Adrenal gland (tissue), 5 donors: ENCODE results near the gene SULT2A1.

Experiments
- POLR2A ChIP-seq, 2 donors: fragments of 450-650 bp; IDR thresholded peaks; one replicate each; pipeline ENCODE4 v1.6.1; 2017; ENCODE audit warnings: antibody characterized with exemption in 2 of 2, mild to moderate bottlenecking in 2 of 2, moderate library complexity in 1 of 2
- TF ChIP-seq, protein P1 (sequence below), 6 experiments: fragments of 450-650 bp in 4 of 6; fragments of 200-600 bp in 2 of 6; sonication (generic) in 1 of 6; IDR thresholded peaks; 1 replicate in 5 of 6; 2 replicates in 1 of 6; pipeline versions ENCODE4 v1.5.1 to v1.8.0; 2016 to 2021; ENCODE audit warnings: antibody characterized with exemption in 6 of 6, mild to moderate bottlenecking in 2 of 6, moderate library complexity in 1 of 6
- donor health status: DM: no; HTN: no; CAD: no.

DNA sequence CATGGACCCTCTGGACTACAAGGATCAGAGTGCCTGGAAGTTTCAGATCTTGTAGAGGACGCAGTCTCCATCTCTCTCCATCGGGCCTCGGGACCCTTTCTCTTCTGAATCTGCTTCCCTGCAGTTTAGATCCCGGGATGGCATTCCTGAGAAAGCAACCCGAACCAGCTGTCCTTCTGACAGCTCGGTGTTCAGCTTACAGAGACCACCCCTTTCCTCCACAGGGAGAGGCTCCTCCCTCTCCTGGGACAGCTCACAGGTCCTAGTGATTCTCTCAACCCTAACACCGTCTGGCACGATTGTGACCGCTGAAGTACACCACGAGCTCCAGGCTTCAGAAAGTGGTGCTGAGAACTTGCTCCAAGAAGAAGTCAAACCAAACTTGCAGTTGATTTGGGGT lies 46.2 kb downstream of the SULT2A1 start:
- TF ChIP-seq, protein P1, sequence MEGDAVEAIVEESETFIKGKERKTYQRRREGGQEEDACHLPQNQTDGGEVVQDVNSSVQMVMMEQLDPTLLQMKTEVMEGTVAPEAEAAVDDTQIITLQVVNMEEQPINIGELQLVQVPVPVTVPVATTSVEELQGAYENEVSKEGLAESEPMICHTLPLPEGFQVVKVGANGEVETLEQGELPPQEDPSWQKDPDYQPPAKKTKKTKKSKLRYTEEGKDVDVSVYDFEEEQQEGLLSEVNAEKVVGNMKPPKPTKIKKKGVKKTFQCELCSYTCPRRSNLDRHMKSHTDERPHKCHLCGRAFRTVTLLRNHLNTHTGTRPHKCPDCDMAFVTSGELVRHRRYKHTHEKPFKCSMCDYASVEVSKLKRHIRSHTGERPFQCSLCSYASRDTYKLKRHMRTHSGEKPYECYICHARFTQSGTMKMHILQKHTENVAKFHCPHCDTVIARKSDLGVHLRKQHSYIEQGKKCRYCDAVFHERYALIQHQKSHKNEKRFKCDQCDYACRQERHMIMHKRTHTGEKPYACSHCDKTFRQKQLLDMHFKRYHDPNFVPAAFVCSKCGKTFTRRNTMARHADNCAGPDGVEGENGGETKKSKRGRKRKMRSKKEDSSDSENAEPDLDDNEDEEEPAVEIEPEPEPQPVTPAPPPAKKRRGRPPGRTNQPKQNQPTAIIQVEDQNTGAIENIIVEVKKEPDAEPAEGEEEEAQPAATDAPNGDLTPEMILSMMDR (IDR thresholded peaks at IDR 0.05) = no peak
- no peak for TF ChIP-seq POLR2A (IDR thresholded peaks at IDR 0.05)
